ENCODE data around the gene MGA.

MGA gene

GRCh38 chr15:41640985-41641384 lies 19.2 kb upstream of the MGA start:
- H3K9me3 Mint-ChIP-seq = no peaks in the 10 kb centered on the region
- H3K36me3 Mint-ChIP-seq (ENCODE audit: insufficient read depth) = no peaks in the 10 kb centered on the region
- ATAC-seq (replicated peaks) (no peak), DNase-seq (no peak)
- H3K27ac Mint-ChIP-seq = no peak overlapping the region
- no peaks in the 10 kb centered on the region for H3K27me3 Mint-ChIP-seq
- H3K4me3 Mint-ChIP-seq = no peak overlapping the region
- H3K4me1 Mint-ChIP-seq (ENCODE audit: low read depth in 2 of 2) = no peaks in the 10 kb centered on the region

DNA sequence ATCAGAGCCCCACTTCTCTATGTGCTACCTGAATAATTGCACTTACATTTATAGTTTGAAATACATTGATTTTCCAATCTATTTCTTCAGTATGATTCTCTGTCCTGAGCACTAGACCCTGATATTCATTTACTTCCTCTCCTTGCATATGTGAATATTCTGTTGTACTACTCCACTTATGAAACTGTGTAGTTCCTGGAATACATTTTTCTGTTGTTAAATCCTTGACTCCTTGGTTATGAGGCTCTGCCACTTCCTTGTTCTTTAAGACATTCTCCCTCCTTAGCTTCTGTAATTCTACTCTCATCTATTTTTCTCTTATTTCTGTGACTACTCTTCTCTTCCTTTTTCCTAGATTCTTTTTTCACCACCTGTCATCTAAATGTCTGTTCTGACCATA lies 12.9 kb upstream of the MGA start:
- Mint-ChIP-seq H3K27ac (no peak overlapping the region), H3K27me3 (no peaks in the 10 kb centered on the region), H3K36me3 (ENCODE audit: insufficient read depth) (no peaks in the 10 kb centered on the region), H3K4me1 (ENCODE audit: low read depth in 2 of 2) (no peaks in the 10 kb centered on the region), H3K9me3 (no peaks in the 10 kb centered on the region), H3K4me3 (no peak overlapping the region)
- DNase-seq = no peak
- ATAC-seq (replicated peaks) = no peak

- no peak overlapping the region for H3K27ac Mint-ChIP-seq
- ATAC-seq (replicated peaks) (no peak), DNase-seq (no peak)
- no peak overlapping the region for H3K4me3 Mint-ChIP-seq
- H3K36me3 Mint-ChIP-seq (ENCODE audit: insufficient read depth) = no peaks in the 10 kb centered on the region
- H3K9me3 Mint-ChIP-seq = no peaks in the 10 kb centered on the region
- no peaks in the 10 kb centered on the region for H3K4me1 Mint-ChIP-seq (ENCODE audit: low read depth in 2 of 2)
- no peaks in the 10 kb centered on the region for H3K27me3 Mint-ChIP-seq
Measured at GRCh38 chr15:41648097-41648496, 12.1 kb upstream of the MGA start.

GRCh38 chr15:41648770-41649169 lies 11.4 kb upstream of the MGA start:
- H3K9me3 Mint-ChIP-seq = no peaks in the 10 kb centered on the region
- no peak overlapping the region for H3K27ac Mint-ChIP-seq
- H3K4me1 Mint-ChIP-seq (ENCODE audit: low read depth in 2 of 2) = no peaks in the 10 kb centered on the region
- H3K4me3 Mint-ChIP-seq = no peak overlapping the region
- no peaks in the 10 kb centered on the region for H3K27me3 Mint-ChIP-seq
- H3K36me3 Mint-ChIP-seq (ENCODE audit: insufficient read depth) = no peaks in the 10 kb centered on the region
- DNase-seq = no peak
- ATAC-seq (replicated peaks) = no peak

DNA sequence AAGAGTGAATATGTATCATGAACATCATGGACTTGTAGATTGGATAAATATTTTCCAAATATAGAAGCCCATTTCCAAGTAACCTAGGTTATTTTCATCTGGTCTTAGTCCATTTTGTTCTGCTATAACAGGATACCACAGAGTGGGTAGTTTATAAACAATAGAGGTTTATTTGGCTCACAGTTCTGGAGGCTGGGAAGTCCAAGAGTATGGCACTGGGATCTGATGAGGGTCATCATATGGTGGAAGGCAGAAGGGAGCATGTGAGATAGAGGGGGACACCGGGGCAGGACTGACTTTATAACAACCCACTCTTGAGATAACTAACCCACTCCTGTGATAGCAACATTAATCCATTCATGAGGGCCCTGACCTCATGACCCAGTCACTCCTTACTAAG lies 9.4 kb upstream of the MGA start:
- DNase-seq = no peak

DNA sequence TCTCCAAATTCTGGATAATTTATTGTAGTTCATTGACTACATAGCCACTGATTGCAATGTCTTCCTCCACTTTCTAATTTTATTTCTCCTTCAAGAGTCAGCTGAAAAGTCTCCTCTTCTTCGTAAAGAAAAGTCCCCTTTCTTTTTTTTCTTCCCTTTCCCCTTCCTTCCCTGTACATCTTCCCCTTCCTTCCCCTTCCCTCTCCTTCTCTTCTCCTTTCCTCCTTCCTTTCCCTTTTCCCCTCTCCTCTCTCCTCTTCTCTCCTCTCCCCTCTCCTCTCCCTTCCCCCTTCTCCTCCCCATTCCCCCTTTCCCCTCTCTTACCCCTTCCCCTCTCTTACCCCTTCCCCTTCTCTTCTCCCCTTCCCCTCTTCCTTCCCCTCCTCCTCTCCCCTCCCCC lies 8.8 kb upstream of the MGA start:
- no peak overlapping the region for H3K4me3 Mint-ChIP-seq
- DNase-seq = no peak
- no peaks in the 10 kb centered on the region for H3K36me3 Mint-ChIP-seq (ENCODE audit: insufficient read depth)
- no peaks in the 10 kb centered on the region for H3K9me3 Mint-ChIP-seq
- ATAC-seq (replicated peaks) = no peak
- no peak overlapping the region for H3K27ac Mint-ChIP-seq
- H3K27me3 Mint-ChIP-seq = no peaks in the 10 kb centered on the region
- H3K4me1 Mint-ChIP-seq (ENCODE audit: low read depth in 2 of 2) = no peaks in the 10 kb centered on the region

More for the DNA sequence above, 9.4 kb upstream of the MGA start:
- no peak for ATAC-seq (replicated peaks)
- Mint-ChIP-seq H3K27me3 (no peaks in the 10 kb centered on the region), H3K4me1 (ENCODE audit: low read depth in 2 of 2) (no peaks in the 10 kb centered on the region), H3K4me3 (no peak overlapping the region), H3K36me3 (ENCODE audit: insufficient read depth) (no peaks in the 10 kb centered on the region), H3K27ac (no peak overlapping the region), H3K9me3 (no peaks in the 10 kb centered on the region)

DNA sequence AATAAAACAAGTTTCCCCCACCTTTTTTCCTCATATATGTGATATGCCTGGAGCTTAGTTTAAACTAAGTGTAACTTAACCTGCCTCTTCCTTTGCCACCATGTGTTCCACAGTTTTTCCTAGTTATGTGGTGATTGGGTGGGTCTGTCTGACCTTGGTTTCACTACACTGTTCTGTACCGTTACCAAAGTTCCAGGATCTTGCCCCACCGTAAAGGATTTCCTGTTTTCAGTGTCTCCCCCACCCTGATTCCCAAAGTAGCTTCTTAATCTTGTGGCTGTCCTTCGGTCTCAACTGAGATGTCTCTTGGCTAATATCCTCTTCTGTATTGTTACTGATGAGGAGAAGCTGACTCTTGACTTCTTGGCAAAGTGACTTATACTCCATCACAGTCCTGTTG lies 6.4 kb upstream of the MGA start:
- Mint-ChIP-seq H3K4me1 (ENCODE audit: low read depth in 2 of 2) (no peaks in the 10 kb centered on the region), H3K27ac (no peak overlapping the region), H3K4me3 (no peak overlapping the region), H3K9me3 (no peaks in the 10 kb centered on the region), H3K27me3 (no peaks in the 10 kb centered on the region), H3K36me3 (ENCODE audit: insufficient read depth) (no peaks in the 10 kb centered on the region)
- DNase-seq (no peak), ATAC-seq (replicated peaks) (no peak)

DNA sequence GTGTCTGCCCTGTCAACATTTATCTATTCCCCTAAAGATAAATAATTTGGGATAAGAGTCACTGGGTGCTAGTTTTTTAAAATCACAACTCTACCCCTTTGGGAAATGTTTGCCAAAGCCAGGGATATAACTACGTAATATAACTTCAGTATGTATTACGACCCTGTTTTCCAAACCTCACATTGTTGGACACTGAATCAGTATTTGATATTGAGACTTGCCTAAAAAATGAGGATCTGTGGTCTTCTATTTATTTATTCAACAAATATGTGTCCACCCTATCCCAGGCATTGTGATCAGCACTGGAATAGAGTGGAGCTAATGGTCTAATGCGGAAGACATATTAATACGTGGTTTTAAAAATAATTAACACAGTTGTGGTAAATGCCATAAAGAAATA lies 4.5 kb upstream of the MGA start:
- Mint-ChIP-seq H3K36me3 (ENCODE audit: insufficient read depth) (peaks cover 10% of the 10 kb centered on the region), H3K4me1 (ENCODE audit: low read depth in 2 of 2) (peaks cover 5 to 10% of the 10 kb centered on the region in 2 donors), H3K27me3 (no peaks in the 10 kb centered on the region)

GRCh38 chr15:41656188-41656587 lies 4.0 kb upstream of the MGA start:
- ATAC-seq (replicated peaks) (no peak), DNase-seq (no peak)
- H3K27ac Mint-ChIP-seq = no peak overlapping the region
- H3K9me3 Mint-ChIP-seq = no peaks in the 10 kb centered on the region
- H3K4me1 Mint-ChIP-seq (ENCODE audit: low read depth in 2 of 2) = peaks cover 10 to 15% of the 10 kb centered on the region in 2 donors
- H3K4me3 Mint-ChIP-seq = no peak overlapping the region
- peaks cover 15% of the 10 kb centered on the region for H3K36me3 Mint-ChIP-seq (ENCODE audit: insufficient read depth)
- H3K27me3 Mint-ChIP-seq = no peaks in the 10 kb centered on the region

More for the DNA sequence above, 4.5 kb upstream of the MGA start:
- H3K9me3 Mint-ChIP-seq = no peaks in the 10 kb centered on the region
- H3K4me3 Mint-ChIP-seq = no peak overlapping the region
- H3K27ac Mint-ChIP-seq = no peak overlapping the region
- no peak for DNase-seq
- no peak for ATAC-seq (replicated peaks)

DNA sequence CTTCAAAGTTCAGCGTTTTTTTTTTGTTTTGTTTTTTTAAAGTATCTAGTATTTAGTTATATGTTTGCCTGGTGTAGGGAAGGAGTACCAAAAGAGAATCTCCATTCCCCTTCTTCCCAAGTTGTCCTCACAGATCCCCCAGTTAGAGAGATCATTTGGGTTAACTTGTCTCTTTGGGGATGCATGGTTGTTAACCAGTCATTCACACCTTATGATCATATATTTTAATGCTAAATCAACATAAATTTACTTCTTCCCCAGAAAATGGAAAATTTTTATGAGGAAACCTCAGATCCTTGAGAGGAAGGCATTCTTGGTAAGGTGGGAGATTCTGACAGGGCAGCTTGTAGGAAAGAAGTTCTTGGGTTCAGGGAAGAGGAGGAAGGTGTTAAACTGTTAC lies 1.5 kb upstream of the MGA start:
- Mint-ChIP-seq H3K4me1 (ENCODE audit: low read depth in 2 of 2) (peaks cover 28 to 30% of the 10 kb centered on the region in 2 donors), H3K27ac (no peak overlapping the region), H3K27me3 (no peaks in the 10 kb centered on the region), H3K4me3 (no peak overlapping the region), H3K36me3 (ENCODE audit: insufficient read depth) (peaks cover 24% of the 10 kb centered on the region), H3K9me3 (no peaks in the 10 kb centered on the region)
- ATAC-seq (replicated peaks) (no peak), DNase-seq (no peak)

DNA sequence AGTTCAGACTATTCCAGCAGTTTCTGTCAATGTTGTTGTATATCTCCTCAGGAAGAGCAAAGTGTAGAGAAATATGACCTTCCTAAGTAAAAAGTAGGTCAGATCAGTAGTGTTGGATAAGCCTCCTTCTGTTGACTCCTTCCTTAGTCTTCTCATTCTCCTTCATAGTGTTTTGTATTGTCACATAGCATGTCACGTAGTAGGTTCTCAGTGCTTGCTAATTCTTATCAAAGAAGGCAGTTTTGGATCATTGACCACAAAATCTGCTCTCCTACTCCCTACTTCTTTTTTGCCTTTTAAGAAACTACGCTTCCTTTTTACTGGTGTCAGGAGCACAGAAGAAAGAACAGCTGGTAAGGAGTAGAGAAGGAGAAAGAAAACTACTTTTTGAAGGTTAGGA lies 1.0 kb upstream of the MGA start:
- peak overlapping the region in 1 of 2 donors; percentile 88 for H3K4me3 Mint-ChIP-seq
- no peak for ATAC-seq (replicated peaks)
- no peak overlapping the region for H3K27ac Mint-ChIP-seq
- no peak for DNase-seq
- H3K27me3 Mint-ChIP-seq = no peaks in the 10 kb centered on the region
- H3K4me1 Mint-ChIP-seq (ENCODE audit: low read depth in 2 of 2) = peaks cover 28 to 33% of the 10 kb centered on the region in 2 donors
- peaks cover 24% of the 10 kb centered on the region for H3K36me3 Mint-ChIP-seq (ENCODE audit: insufficient read depth)
- no peaks in the 10 kb centered on the region for H3K9me3 Mint-ChIP-seq

DNA sequence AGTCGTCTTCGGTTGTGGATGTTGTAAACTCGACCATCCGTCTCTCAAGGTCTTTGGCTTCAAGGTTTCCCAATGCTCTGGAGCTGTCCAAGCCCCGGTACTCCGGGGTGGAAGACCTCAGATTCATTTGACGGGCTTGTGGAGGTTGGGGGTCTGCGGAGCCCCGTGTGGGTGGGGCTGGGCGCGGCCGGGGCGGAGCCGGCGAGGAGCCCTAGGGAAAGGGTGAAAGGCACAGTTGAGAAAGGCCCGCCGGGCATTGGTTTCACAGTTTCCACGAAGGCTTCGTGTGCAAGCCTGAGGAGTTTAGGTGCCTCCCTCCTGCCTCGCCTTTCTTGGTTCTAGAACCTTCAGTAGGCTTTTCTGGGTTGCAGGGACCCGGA lies 360 bp upstream of the MGA start:
- Mint-ChIP-seq H3K9me3 (no peaks in the 10 kb centered on the region), H3K27me3 (no peaks in the 10 kb centered on the region), H3K27ac (peak overlapping the region; percentile 93 to 99), H3K4me1 (ENCODE audit: low read depth in 2 of 2) (peaks cover 30 to 37% of the 10 kb centered on the region in 2 donors), H3K4me3 (peak overlapping the region; percentile 88 to 94), H3K36me3 (ENCODE audit: insufficient read depth) (peaks cover 26% of the 10 kb centered on the region)
- ATAC-seq (replicated peaks) (no peak), DNase-seq (no peak)

- peaks cover 33 to 44% of the 10 kb centered on the region in 2 donors for H3K4me1 Mint-ChIP-seq (ENCODE audit: low read depth in 2 of 2)
- H3K27me3 Mint-ChIP-seq = no peaks in the 10 kb centered on the region
Measured at GRCh38 chr15:41661078-41661517, 893 bp downstream of the MGA start.

GRCh38 chr15:41661518-41662225 lies 1.5 kb downstream of the MGA start:
- Mint-ChIP-seq H3K27me3 (no peaks in the 10 kb centered on the region), H3K4me1 (ENCODE audit: low read depth in 2 of 2) (peaks cover 35 to 50% of the 10 kb centered on the region in 2 donors), H3K36me3 (ENCODE audit: insufficient read depth) (peaks cover 28% of the 10 kb centered on the region), H3K9me3 (no peaks in the 10 kb centered on the region), H3K4me3 (peak overlapping the region; percentile 88 to 94), H3K27ac (peak overlapping the region; percentile 93 to 99)
- ATAC-seq (replicated peaks) (peak; percentile 53), DNase-seq (peak; percentile 64 to 71 (median 69))

More at GRCh38 chr15:41661078-41661517, 893 bp downstream of the MGA start:
- Mint-ChIP-seq H3K36me3 (ENCODE audit: insufficient read depth) (peaks cover 28% of the 10 kb centered on the region), H3K4me3 (peak overlapping the region; percentile 88 to 94), H3K27ac (peak overlapping the region; percentile 93 to 99), H3K9me3 (no peaks in the 10 kb centered on the region)
- DNase-seq = no peak
- no peak for ATAC-seq (replicated peaks)
